Prostate gland (tissue), 2 donors: ENCODE data around the gene RHAG.

Experiments
- POLR2AphosphoS5 ChIP-seq: sonication (generic); formaldehyde crosslinking; IDR thresholded peaks from one replicate; pipeline ENCODE4 v1.6.1; 2017; ENCODE audit warnings: antibody characterized with exemption
- TF ChIP-seq, protein P1 (sequence below), 4 experiments: fragments of 200-600 bp in 2 of 4; fragments of 450-650 bp in 2 of 4; sonication (generic) in 2 of 4; IDR thresholded peaks; 1 replicate in 3 of 4; 2 replicates in 1 of 4; pipeline ENCODE4 v1.5.1; 2016 to 2019; ENCODE audit warnings: antibody characterized with exemption in 4 of 4, mild to moderate bottlenecking in 2 of 4, moderate library complexity in 2 of 4

GRCh38 chr6:49558238-49558637 is 78.4 kb downstream of the RHAG start:
- TF ChIP-seq, protein P1, sequence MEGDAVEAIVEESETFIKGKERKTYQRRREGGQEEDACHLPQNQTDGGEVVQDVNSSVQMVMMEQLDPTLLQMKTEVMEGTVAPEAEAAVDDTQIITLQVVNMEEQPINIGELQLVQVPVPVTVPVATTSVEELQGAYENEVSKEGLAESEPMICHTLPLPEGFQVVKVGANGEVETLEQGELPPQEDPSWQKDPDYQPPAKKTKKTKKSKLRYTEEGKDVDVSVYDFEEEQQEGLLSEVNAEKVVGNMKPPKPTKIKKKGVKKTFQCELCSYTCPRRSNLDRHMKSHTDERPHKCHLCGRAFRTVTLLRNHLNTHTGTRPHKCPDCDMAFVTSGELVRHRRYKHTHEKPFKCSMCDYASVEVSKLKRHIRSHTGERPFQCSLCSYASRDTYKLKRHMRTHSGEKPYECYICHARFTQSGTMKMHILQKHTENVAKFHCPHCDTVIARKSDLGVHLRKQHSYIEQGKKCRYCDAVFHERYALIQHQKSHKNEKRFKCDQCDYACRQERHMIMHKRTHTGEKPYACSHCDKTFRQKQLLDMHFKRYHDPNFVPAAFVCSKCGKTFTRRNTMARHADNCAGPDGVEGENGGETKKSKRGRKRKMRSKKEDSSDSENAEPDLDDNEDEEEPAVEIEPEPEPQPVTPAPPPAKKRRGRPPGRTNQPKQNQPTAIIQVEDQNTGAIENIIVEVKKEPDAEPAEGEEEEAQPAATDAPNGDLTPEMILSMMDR (IDR thresholded peaks at IDR 0.05): no peak
- no peak for TF ChIP-seq POLR2AphosphoS5
